Natural killer cell (primary cell): ENCODE data around the gene XRRA1. TPM values are rescaled to one million over a fixed set of nuclear protein-coding genes. Genes with fewer than 3 reads are reported as not detected.

Experiments
- ATAC-seq, 3 donors: fragments of 150-1000 bp in 2 of 3; fragments of 200-7000 bp in 1 of 3; cut with Tn5 transposase; 1 replicate in 1 of 3; 2 replicates in 2 of 3; pipeline ENCODE4 v1.10.0; 2021; ENCODE audit warnings: mild to moderate bottlenecking in 2 of 3, moderate library complexity in 2 of 3
- DNase-seq, 2 donors: peaks; one replicate each; pipeline versions ENCODE4 v3.0.0 to v3.0.0-alpha.2; 2013 to 2021; ENCODE audit warnings: mixed read lengths in 1 of 2
- H3K27ac ChIP-seq: one replicate; pipeline ENCODE4 v1.5.1; 2013; ENCODE audit warnings: mild to moderate bottlenecking, low read length
- H3K27me3 ChIP-seq: one replicate; pipeline ENCODE4 v1.6.1; 2013; ENCODE audit warnings: low read length; ENCODE audit not compliant: control insufficient read depth, insufficient read depth
- H3K36me3 ChIP-seq: one replicate; pipeline ENCODE4 v1.6.1; 2013; ENCODE audit warnings: low read length; ENCODE audit not compliant: control insufficient read depth, insufficient read depth
- H3K4me1 ChIP-seq: one replicate; pipeline ENCODE4 v1.6.1; 2013; ENCODE audit warnings: low read length; ENCODE audit not compliant: control insufficient read depth, insufficient read depth
- H3K4me3 ChIP-seq: one replicate; pipeline ENCODE4 v1.5.1; 2013; ENCODE audit warnings: low read length
- H3K9me3 ChIP-seq: one replicate; pipeline ENCODE4 v1.6.1; 2013; ENCODE audit warnings: low read length; ENCODE audit not compliant: control insufficient read depth, insufficient read depth
- H3K27ac Mint-ChIP-seq, 2 donors: one replicate each; pipeline ENCODE4 v1.8.0; 2022; ENCODE audit warnings: mild to moderate bottlenecking in 2 of 2, mixed read lengths in 2 of 2, moderate library complexity in 1 of 2
- H3K27me3 Mint-ChIP-seq, 2 donors: one replicate each; pipeline ENCODE4 v1.8.0; 2022; ENCODE audit warnings: low read depth in 2 of 2, mixed read lengths in 2 of 2
- H3K36me3 Mint-ChIP-seq: one replicate; pipeline ENCODE4 v1.8.0; 2022; ENCODE audit warnings: mixed read lengths
- H3K4me1 Mint-ChIP-seq, 2 donors: one replicate each; pipeline ENCODE4 v1.8.0; 2022; ENCODE audit warnings: mixed read lengths in 2 of 2
- H3K4me3 Mint-ChIP-seq: one replicate; pipeline ENCODE4 v1.8.0; 2022; ENCODE audit warnings: mild to moderate bottlenecking, moderate library complexity, mixed read lengths
- H3K9me3 Mint-ChIP-seq, 2 donors: one replicate each; pipeline ENCODE4 v1.8.0; 2022; ENCODE audit warnings: mixed read lengths in 2 of 2
- WGBS: methylation state at CpG from one replicate; pipeline ENCODE4 v1.1.7; 2013; ENCODE audit warnings: missing lambda C conversion rate; ENCODE audit not compliant: insufficient coverage; 5-methylcytosine and 5-hydroxymethylcytosine counted together
- intact Hi-C: fragments of 100-400 bp; cut with micrococcal nuclease; formaldehyde crosslinking; loops from one replicate; pipeline ENCODE4 v1.14.2; 2022
- total RNA-seq, 4 donors: library from RNA; stranded (reverse); fragments of 120-200 nt in 1 of 4; gene quantifications; one replicate each; pipeline versions ENCODE4 v1.2.3 to v1.2.4, GENCODE V29; 2013 to 2022
- TF ChIP-seq, protein P1 (sequence below): fragments of 200-600 bp; IDR thresholded peaks from one replicate; pipeline ENCODE4 v1.8.0; 2022; ENCODE audit warnings: antibody characterized with exemption

The XRRA1 gene
- total RNA-seq, 3 donors from 2014 or later (not counting 1 experiment from before 2014, with no cell fraction given), result 12.7 to 14.3 (median 14.3) TPM

DNA sequence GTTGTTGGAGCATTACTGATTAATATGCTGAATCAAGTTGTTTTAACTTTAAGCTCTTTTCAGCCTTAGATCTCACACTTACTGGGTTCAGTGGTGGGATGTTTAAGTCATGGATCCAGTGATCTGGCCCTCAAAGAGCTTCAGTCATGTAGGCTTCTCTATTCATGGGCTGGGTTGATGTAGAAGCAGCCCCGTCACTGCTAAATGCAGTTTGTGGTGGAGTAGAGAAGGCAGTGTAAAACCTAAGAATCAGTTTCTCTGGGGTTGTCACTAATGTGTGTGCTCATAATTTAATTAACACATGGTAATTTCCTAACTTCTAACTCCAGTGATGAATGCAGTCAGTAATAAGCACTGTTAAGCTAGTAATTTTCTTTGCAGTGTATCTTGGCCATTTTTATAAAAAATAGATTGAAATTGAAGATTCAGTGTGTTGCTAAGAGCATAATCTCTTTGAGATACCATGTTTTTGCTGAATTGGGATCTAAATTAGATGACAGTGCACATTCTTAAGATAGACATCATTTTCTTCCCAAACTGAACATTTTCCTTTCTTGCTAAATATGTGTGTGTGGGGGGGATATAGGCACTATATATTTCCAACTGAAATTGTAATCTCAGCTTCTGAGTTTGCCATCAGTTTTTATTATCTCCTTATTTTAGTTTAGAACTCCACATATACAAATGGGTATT, 9.2 kb upstream of the XRRA1 start:
- Histone ChIP-seq H3K9me3 (no peaks in the 10 kb centered on the region), H3K27me3 (no peaks in the 10 kb centered on the region), H3K27ac (no peak overlapping the region), H3K4me3 (no peak overlapping the region), H3K4me1 (peaks cover 3% of the 10 kb centered on the region), H3K36me3 (peaks cover 16% of the 10 kb centered on the region)
- Mint-ChIP-seq H3K4me3 (no peak overlapping the region), H3K4me1 (peaks cover 75 to 91% of the 10 kb centered on the region in 2 donors), H3K27me3 (no peaks in the 10 kb centered on the region), H3K27ac (peak overlapping the region in 1 of 2 donors; percentile 22), H3K36me3 (peaks cover 5% of the 10 kb centered on the region), H3K9me3 (no peaks in the 10 kb centered on the region)
- 100% methylated on average over 1 of the region's 1 CpG for WGBS
- TF ChIP-seq, protein P1, sequence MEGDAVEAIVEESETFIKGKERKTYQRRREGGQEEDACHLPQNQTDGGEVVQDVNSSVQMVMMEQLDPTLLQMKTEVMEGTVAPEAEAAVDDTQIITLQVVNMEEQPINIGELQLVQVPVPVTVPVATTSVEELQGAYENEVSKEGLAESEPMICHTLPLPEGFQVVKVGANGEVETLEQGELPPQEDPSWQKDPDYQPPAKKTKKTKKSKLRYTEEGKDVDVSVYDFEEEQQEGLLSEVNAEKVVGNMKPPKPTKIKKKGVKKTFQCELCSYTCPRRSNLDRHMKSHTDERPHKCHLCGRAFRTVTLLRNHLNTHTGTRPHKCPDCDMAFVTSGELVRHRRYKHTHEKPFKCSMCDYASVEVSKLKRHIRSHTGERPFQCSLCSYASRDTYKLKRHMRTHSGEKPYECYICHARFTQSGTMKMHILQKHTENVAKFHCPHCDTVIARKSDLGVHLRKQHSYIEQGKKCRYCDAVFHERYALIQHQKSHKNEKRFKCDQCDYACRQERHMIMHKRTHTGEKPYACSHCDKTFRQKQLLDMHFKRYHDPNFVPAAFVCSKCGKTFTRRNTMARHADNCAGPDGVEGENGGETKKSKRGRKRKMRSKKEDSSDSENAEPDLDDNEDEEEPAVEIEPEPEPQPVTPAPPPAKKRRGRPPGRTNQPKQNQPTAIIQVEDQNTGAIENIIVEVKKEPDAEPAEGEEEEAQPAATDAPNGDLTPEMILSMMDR, result no peak
- DNase-seq (no peak), ATAC-seq (no peak)
- intact Hi-C loops, result no loop called here

DNA sequence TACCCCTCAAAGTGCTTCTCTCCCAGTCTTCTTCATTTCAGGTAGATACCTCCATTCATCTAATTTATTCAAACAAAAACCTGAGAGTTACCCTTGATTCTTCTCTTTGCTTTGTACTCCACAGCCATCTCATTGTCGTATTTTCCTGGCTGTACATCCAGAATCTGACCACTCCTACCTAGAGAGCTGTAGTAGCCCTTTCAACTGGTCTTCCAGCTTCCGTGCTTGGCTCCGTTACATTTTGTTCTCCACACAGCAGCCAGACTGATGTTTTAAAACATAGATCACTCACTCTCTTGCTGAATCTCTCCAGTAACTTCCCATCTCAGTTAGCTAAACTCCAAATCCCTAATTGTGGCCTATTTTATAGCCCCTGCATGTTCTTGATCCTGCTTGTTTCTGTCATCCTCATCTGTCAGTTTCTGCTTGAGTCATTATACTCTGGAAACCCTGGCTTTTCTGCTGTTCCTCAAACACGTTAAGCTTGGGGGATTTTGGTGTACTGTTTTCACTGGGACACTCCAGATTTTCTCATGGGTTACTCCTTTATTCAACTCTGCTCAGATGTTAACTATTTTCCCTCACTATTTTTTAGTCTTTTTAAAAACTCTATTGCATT, 7.6 kb upstream of the XRRA1 start:
- whole genome bisulfite sequencing, result 86% methylated on average over 4 of the region's 4 CpGs
- Histone ChIP-seq H3K9me3 (no peaks in the 10 kb centered on the region), H3K4me1 (peaks cover 4% of the 10 kb centered on the region), H3K4me3 (no peak overlapping the region), H3K36me3 (peaks cover 20% of the 10 kb centered on the region), H3K27me3 (no peaks in the 10 kb centered on the region), H3K27ac (no peak overlapping the region)
- no peak overlapping the region for H3K4me3 Mint-ChIP-seq
- H3K4me1 Mint-ChIP-seq, result peaks cover 71 to 88% of the 10 kb centered on the region in 2 donors
- H3K36me3 Mint-ChIP-seq, result no peaks in the 10 kb centered on the region
- TF ChIP-seq, protein P1, result no peak
- intact Hi-C loops, result no loop called here
- H3K27ac Mint-ChIP-seq, result peak overlapping the region in 1 of 2 donors; percentile 37
- no peaks in the 10 kb centered on the region for H3K27me3 Mint-ChIP-seq
- no peak for DNase-seq
- no peaks in the 10 kb centered on the region for H3K9me3 Mint-ChIP-seq
- ATAC-seq, result no peak

DNA sequence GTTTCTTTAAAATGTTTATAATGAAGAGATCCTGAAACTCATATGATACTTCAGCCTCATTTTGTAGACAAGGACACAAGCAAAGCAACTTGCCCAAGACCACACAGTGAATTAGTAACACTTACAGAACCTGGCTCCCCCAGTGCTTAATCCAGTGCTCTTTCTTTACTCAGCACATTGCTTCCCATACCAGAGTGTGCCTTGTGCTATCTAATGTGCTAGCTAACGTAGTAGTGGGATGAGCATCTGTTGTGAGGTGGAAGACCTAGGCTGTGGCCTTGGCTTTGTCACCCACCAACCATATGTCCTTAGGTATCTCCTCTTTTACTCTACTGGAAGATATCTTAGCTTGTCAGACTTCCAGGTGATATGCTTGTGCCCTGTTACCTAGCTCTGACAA, 5.3 kb upstream of the XRRA1 start:
- DNase-seq, result no peak
- Histone ChIP-seq H3K27ac (no peak overlapping the region), H3K27me3 (no peaks in the 10 kb centered on the region), H3K4me3 (no peak overlapping the region), H3K9me3 (no peaks in the 10 kb centered on the region), H3K36me3 (peaks cover 17% of the 10 kb centered on the region), H3K4me1 (peaks cover 22% of the 10 kb centered on the region)
- ATAC-seq, result no peak
- Mint-ChIP-seq H3K9me3 (no peaks in the 10 kb centered on the region), H3K36me3 (no peaks in the 10 kb centered on the region), H3K4me3 (no peak overlapping the region), H3K27me3 (no peaks in the 10 kb centered on the region), H3K27ac (peak overlapping the region; percentile 25 to 54), H3K4me1 (peaks cover 79 to 94% of the 10 kb centered on the region in 2 donors)
- WGBS, result 80% methylated on average over 1 of the region's 1 CpG
- intact Hi-C loops, result no loop called here
- TF ChIP-seq, protein P1, result no peak
